Trophoblast cell (in vitro differentiated cells and primary cell): ENCODE data around the gene CLIC2.
"Not testable (repeated sequence)": the region's sequence is repeated elsewhere in the genome, so short reads cannot be mapped to it uniquely, and the experiment has no call there.

Source experiments
- DNase-seq, 2 donors: peaks; one replicate each; pipeline ENCODE4 v3.0.0-alpha.2; 2016
- H2AFZ ChIP-seq: 2 replicates; pipeline ENCODE4 v1.6.1; 2013; ENCODE audit warnings: low read length, moderate library complexity, mild to moderate bottlenecking; ENCODE audit not compliant: insufficient read depth, poor library complexity
- H2AK5ac ChIP-seq: 2 replicates; pipeline ENCODE4 v1.6.1; 2013; ENCODE audit warnings: mild to moderate bottlenecking, low read length
- H2BK120ac ChIP-seq: 2 replicates; pipeline ENCODE4 v1.6.1; 2013; ENCODE audit warnings: low read length, mild to moderate bottlenecking, moderate library complexity; ENCODE audit not compliant: insufficient read depth, poor library complexity
- H2BK12ac ChIP-seq: 2 replicates; pipeline ENCODE4 v1.6.1; 2013; ENCODE audit warnings: mild to moderate bottlenecking, low read length, moderate library complexity
- H2BK5ac ChIP-seq: 2 replicates; pipeline ENCODE4 v1.6.1; 2013; ENCODE audit warnings: low read length, low read depth, moderate library complexity, mild to moderate bottlenecking; ENCODE audit not compliant: poor library complexity
- H3K14ac ChIP-seq: 2 replicates; pipeline ENCODE4 v1.6.1; 2013; ENCODE audit warnings: mild to moderate bottlenecking, low read length
- H3K18ac ChIP-seq: 2 replicates; pipeline ENCODE4 v1.6.1; 2013; ENCODE audit warnings: mild to moderate bottlenecking, low read length
- H3K23ac ChIP-seq: 2 replicates; pipeline ENCODE4 v1.6.1; 2013; ENCODE audit warnings: low read length
- H3K27ac ChIP-seq: 2 replicates; pipeline ENCODE4 v1.5.1; 2013; ENCODE audit warnings: low read depth, mild to moderate bottlenecking, inconsistent platforms, low read length, moderate library complexity
- H3K27me3 ChIP-seq: 2 replicates; pipeline ENCODE4 v1.6.1; 2013; ENCODE audit warnings: inconsistent platforms, mild to moderate bottlenecking, low read length, moderate library complexity; ENCODE audit not compliant: insufficient read depth
- H3K36me3 ChIP-seq, 2 experiments: 1 replicate in 1 of 2; 2 replicates in 1 of 2; pipeline ENCODE4 v1.6.1; 2013; ENCODE audit warnings: low read length in 2 of 2, mild to moderate bottlenecking in 2 of 2, moderate library complexity in 1 of 2; ENCODE audit not compliant: insufficient read depth in 2 of 2, control insufficient read depth in 1 of 2
- H3K4ac ChIP-seq: 2 replicates; pipeline ENCODE4 v1.6.1; 2013; ENCODE audit warnings: low read depth, mild to moderate bottlenecking, low read length, moderate library complexity
- H3K4me1 ChIP-seq, 2 experiments: 1 replicate in 1 of 2; 2 replicates in 1 of 2; pipeline ENCODE4 v1.6.1; 2013; ENCODE audit warnings: low read length in 2 of 2, mild to moderate bottlenecking in 2 of 2, moderate library complexity in 1 of 2; ENCODE audit not compliant: insufficient read depth in 2 of 2, control insufficient read depth in 1 of 2
- H3K4me2 ChIP-seq: 2 replicates; pipeline ENCODE4 v1.6.1; 2013; ENCODE audit warnings: inconsistent platforms, mild to moderate bottlenecking, low read length, moderate library complexity
- H3K4me3 ChIP-seq: 2 replicates; pipeline ENCODE4 v1.5.1; 2013; ENCODE audit warnings: mild to moderate bottlenecking, low read depth, low read length, inconsistent platforms
- H3K79me1 ChIP-seq: one replicate; pipeline ENCODE4 v1.6.1; 2013; ENCODE audit warnings: low read length
- H3K79me2 ChIP-seq: 2 replicates; pipeline ENCODE4 v1.6.1; 2013; ENCODE audit warnings: low read length, mild to moderate bottlenecking; ENCODE audit not compliant: control insufficient read depth, insufficient read depth, poor library complexity
- H3K9ac ChIP-seq: 2 replicates; pipeline ENCODE4 v1.6.1; 2013; ENCODE audit warnings: mild to moderate bottlenecking, low read length
- H3K9me3 ChIP-seq: 2 replicates; pipeline ENCODE4 v1.6.1; 2013; ENCODE audit warnings: low read depth, mild to moderate bottlenecking, control low read depth, inconsistent platforms, low read length; ENCODE audit not compliant: insufficient read depth
- H4K12ac ChIP-seq: 2 replicates; pipeline ENCODE4 v1.6.1; 2013; ENCODE audit warnings: low read depth, mild to moderate bottlenecking, low read length, moderate library complexity
- H4K8ac ChIP-seq: 2 replicates; pipeline ENCODE4 v1.6.1; 2013; ENCODE audit warnings: low read depth, mild to moderate bottlenecking, low read length, moderate library complexity
- H4K91ac ChIP-seq: one replicate; pipeline ENCODE4 v1.6.1; 2013; ENCODE audit warnings: low read depth, mild to moderate bottlenecking, low read length, moderate library complexity
- WGBS: extraction: QIAGEN DNeasy Blood & Tissue Kit; methylation state at CpG from one replicate; pipeline ENCODE4 v1.1.7; 2013; ENCODE audit warnings: missing lambda C conversion rate; ENCODE audit not compliant: insufficient read length, insufficient coverage; ENCODE audit errors: extremely low coverage; 5-methylcytosine and 5-hydroxymethylcytosine counted together

Gene CLIC2

GRCh38 chrX:155335337-155335712 lies 911 bp upstream of the CLIC2 start:
- no CpG with 5 or more reads among the region's 1 CpG for WGBS
- H2BK12ac ChIP-seq, H3K27me3 ChIP-seq, H3K23ac ChIP-seq, H2BK5ac ChIP-seq, H3K4me1 ChIP-seq, H3K14ac ChIP-seq, H3K4ac ChIP-seq, H3K9ac ChIP-seq, H3K79me2 ChIP-seq, H3K9me3 ChIP-seq, H2AFZ ChIP-seq, H3K18ac ChIP-seq, H3K4me2 ChIP-seq, H3K79me1 ChIP-seq, H2BK120ac ChIP-seq, H3K4me3 ChIP-seq, H4K12ac ChIP-seq, H4K8ac ChIP-seq, H2AK5ac ChIP-seq, H4K91ac ChIP-seq, DNase-seq, H3K27ac ChIP-seq, H3K36me3 ChIP-seq: not testable (repeated sequence)

- H2BK5ac ChIP-seq: no peak overlapping the region
- H3K4me2 ChIP-seq: no peak overlapping the region
- H4K8ac ChIP-seq: no peak overlapping the region
- H3K9ac ChIP-seq: no peak overlapping the region
- H3K4me1 ChIP-seq: no peaks in the 10 kb centered on the region
- no CpG with 5 or more reads among the region's 2 CpGs for WGBS
- H3K4ac ChIP-seq: no peak overlapping the region
- no peak overlapping the region for H2BK120ac ChIP-seq
- H3K23ac ChIP-seq: no peak overlapping the region
- no peaks in the 10 kb centered on the region for H3K79me2 ChIP-seq
- no peaks in the 10 kb centered on the region for H3K27me3 ChIP-seq
- H3K18ac ChIP-seq: no peak overlapping the region
- no peak overlapping the region for H4K12ac ChIP-seq
- H4K91ac ChIP-seq: no peak overlapping the region
- no peak overlapping the region for H2AFZ ChIP-seq
- no peak overlapping the region for H2BK12ac ChIP-seq
- no peaks in the 10 kb centered on the region for H3K9me3 ChIP-seq
- no peak for DNase-seq
- no peaks in the 10 kb centered on the region for H3K79me1 ChIP-seq
- H3K36me3 ChIP-seq: no peaks in the 10 kb centered on the region
- H3K27ac ChIP-seq: no peak overlapping the region
- no peak overlapping the region for H3K14ac ChIP-seq
- H2AK5ac ChIP-seq: no peak overlapping the region
- no peak overlapping the region for H3K4me3 ChIP-seq
Measured at GRCh38 chrX:155333544-155334100, 792 bp downstream of the CLIC2 start.

- Histone ChIP-seq H4K91ac (no peak overlapping the region), H2BK12ac (no peak overlapping the region), H3K4me1 (no peaks in the 10 kb centered on the region), H2AFZ (no peak overlapping the region), H3K9ac (no peak overlapping the region), H3K14ac (no peak overlapping the region), H3K9me3 (no peaks in the 10 kb centered on the region), H2AK5ac (no peak overlapping the region), H4K8ac (no peak overlapping the region), H3K79me1 (no peaks in the 10 kb centered on the region), H3K4me3 (no peak overlapping the region), H4K12ac (no peak overlapping the region), H3K4ac (no peak overlapping the region), H2BK5ac (no peak overlapping the region), H3K36me3 (no peaks in the 10 kb centered on the region), H3K18ac (no peak overlapping the region), H3K79me2 (no peaks in the 10 kb centered on the region), H3K27ac (no peak overlapping the region), H3K4me2 (no peak overlapping the region), H3K23ac (no peak overlapping the region), H2BK120ac (no peak overlapping the region), H3K27me3 (no peaks in the 10 kb centered on the region)
- no peak for DNase-seq
- WGBS: no CpG with 5 or more reads among the region's 2 CpGs
Measured at GRCh38 chrX:155330992-155331391, 3.4 kb downstream of the CLIC2 start.

GRCh38 chrX:155329293-155329692 lies 5.1 kb downstream of the CLIC2 start:
- Histone ChIP-seq H2AFZ (no peak overlapping the region), H4K8ac (no peak overlapping the region), H2BK120ac (no peak overlapping the region), H4K12ac (no peak overlapping the region), H3K4me3 (no peak overlapping the region), H3K27me3 (no peaks in the 10 kb centered on the region), H3K14ac (no peak overlapping the region), H2AK5ac (no peak overlapping the region), H3K36me3 (no peaks in the 10 kb centered on the region), H3K4ac (no peak overlapping the region), H3K79me2 (no peaks in the 10 kb centered on the region), H2BK12ac (no peak overlapping the region), H3K27ac (no peak overlapping the region), H3K4me2 (no peak overlapping the region), H3K23ac (no peak overlapping the region), H4K91ac (no peak overlapping the region), H3K4me1 (no peaks in the 10 kb centered on the region), H3K79me1 (no peaks in the 10 kb centered on the region), H3K18ac (no peak overlapping the region), H2BK5ac (no peak overlapping the region), H3K9ac (no peak overlapping the region), H3K9me3 (no peaks in the 10 kb centered on the region)
- no peak for DNase-seq
- WGBS: no CpG with 5 or more reads among the region's 4 CpGs
